ENCODE results near the gene SUN2.
A peak's percentile ranks its signal among the peaks of the same experiment; 100 is the strongest.

The SUN2 gene

DNA sequence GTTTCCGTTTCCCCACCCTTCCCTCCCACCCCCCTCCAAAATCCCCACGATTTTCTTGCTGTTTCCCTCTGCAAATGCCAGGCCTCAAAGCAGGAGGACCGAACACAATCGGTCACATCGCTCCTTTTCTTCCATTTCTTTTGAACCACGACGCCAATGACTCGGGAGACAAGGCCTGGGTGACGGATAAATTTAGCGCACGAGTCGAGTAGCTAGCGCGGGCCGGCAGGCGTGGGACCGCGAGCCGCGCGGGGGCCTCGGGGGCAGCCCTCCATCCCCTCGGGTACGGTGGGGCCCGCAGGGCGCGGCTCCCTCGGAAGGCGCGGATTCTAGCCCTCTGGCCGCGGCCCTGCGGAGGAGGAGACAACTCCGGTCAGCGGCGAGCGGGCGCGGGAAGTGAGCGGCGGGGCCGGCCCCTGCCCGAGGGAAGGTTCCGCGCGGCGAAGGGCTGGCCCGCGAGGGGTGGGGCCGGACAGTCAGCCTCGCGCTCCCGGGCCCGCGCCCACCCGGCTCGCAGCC lies 55.5 kb downstream of the SUN2 start:
- TF ChIP-seq, protein P1, sequence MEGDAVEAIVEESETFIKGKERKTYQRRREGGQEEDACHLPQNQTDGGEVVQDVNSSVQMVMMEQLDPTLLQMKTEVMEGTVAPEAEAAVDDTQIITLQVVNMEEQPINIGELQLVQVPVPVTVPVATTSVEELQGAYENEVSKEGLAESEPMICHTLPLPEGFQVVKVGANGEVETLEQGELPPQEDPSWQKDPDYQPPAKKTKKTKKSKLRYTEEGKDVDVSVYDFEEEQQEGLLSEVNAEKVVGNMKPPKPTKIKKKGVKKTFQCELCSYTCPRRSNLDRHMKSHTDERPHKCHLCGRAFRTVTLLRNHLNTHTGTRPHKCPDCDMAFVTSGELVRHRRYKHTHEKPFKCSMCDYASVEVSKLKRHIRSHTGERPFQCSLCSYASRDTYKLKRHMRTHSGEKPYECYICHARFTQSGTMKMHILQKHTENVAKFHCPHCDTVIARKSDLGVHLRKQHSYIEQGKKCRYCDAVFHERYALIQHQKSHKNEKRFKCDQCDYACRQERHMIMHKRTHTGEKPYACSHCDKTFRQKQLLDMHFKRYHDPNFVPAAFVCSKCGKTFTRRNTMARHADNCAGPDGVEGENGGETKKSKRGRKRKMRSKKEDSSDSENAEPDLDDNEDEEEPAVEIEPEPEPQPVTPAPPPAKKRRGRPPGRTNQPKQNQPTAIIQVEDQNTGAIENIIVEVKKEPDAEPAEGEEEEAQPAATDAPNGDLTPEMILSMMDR (IDR thresholded peaks at IDR 0.05; ENCODE audit: low read depth, low read length, missing control alignments) = no peak
- DNase-seq (ENCODE audit: extremely low read depth, low read depth) = no peak
- peak overlapping the region; percentile 82 for H3K4me3 ChIP-seq (replicated peaks; ENCODE audit: low read depth, low read length)

DNA sequence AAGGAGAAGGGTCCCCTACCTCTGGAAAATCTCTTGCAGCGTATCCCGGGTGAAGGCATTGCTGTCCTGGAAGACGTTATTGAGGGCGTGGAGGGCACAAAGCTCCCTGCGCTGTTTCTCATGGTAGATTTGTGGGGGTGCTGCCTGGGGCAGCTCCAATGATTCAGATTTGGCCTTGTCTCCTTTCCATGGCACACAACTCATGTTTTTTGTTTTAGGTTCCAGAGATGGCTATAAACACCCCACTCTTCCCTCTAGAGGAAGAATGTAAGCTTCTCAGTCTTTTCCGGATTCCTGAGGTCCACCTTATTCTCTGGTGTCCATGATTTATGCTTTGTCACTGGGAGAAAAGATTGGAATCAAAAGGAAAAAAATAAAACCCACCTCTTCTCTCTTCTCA lies 56.0 kb downstream of the SUN2 start:
- TF ChIP-seq, protein P1 (IDR thresholded peaks at IDR 0.05; ENCODE audit: low read depth, low read length, missing control alignments) = no peak
- DNase-seq (ENCODE audit: extremely low read depth, low read depth) = no peak
- H3K4me3 ChIP-seq (replicated peaks; ENCODE audit: low read depth, low read length) = peak overlapping the region; percentile 82

DNA sequence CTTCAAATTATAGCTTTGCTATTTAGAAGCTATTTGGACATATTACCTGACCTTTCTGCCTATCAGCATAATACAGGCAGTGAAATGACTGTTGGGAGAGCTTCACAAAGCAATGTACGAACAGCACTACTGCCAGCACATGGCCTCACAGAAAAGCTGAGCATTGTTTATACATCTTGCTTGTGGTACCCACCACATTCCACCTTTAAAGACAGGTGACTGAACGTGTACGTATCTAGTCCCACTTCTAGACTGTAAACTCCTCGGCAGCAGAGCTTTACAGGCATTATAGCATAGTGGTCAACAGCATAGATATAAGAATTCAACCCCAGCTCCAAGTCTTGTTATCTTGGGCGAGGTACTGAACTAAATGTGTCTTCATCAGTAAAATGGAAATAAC lies 56.7 kb downstream of the SUN2 start:
- DNase-seq (ENCODE audit: extremely low read depth, low read depth) = no peak
- TF ChIP-seq, protein P1 (IDR thresholded peaks at IDR 0.05; ENCODE audit: low read depth, low read length, missing control alignments) = no peak
- H3K4me3 ChIP-seq (replicated peaks; ENCODE audit: low read depth, low read length) = peak overlapping the region; percentile 82

DNA sequence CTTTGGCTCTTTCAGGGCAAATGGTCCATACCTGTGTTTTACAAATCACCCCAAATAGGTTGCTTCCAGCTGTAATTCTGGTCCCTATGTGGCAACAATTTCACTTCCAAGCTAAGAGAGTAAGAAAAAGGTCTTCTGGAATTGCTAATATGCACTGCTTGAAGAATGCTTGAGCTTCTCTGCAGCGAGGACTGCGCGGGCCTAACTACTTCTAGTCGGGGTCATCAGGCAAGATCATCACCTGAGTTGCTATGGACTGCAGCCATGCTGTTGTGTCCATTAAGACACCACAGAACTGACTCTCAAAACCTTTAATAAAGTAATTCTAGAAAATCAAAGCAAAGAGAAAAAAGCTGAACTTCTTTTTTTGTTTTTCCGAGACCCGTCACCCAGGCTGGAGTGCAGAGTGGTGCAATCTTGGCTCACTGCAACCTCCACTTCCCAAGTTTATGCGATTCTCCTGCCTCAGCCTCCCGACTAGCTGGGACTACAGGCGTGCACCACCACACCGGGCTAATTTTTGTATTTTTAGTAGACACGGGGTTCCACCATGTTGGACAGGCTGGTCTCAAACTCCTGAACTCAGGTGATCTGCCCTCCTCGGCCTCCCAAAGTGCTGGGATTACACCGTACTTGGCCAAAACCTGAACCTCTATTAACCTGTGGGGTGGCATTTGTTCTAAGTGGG lies 57.2 kb downstream of the SUN2 start:
- H3K4me3 ChIP-seq (replicated peaks; ENCODE audit: low read depth, low read length) = peak overlapping the region; percentile 82
- TF ChIP-seq, protein P1 (IDR thresholded peaks at IDR 0.05; ENCODE audit: low read depth, low read length, missing control alignments) = no peak
- DNase-seq (ENCODE audit: extremely low read depth, low read depth) = no peak

DNA sequence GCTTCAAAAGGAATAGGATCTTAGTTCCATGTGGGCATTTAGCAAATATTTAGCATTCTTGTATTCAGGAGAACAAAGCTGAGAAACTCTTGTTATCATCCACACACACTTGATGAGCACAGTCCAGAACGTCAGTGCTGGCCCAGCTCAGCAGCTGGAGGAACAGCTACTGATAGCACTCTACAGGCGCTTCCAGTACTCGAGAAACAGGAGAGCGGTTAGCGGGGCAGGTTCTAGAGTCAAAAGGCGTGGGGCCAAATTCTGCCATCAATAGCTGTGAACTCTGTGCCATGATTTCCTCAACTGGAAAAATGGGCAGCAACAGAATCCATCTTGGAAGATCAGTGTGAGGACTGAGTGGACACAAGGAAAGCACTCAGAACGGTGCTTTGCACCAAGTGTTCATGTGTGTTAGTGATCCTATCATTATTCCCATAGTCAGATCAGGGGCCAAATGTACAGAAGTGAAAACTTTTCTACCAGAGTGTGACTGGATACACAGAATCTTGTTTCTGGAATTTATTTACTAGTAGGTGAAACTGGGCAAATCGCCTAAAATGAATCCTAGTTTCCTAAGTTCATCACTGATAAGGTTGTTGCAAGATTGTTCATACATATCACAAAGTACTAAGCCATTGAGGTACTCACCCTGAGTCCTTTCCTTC lies 58.2 kb downstream of the SUN2 start:
- no peak for DNase-seq (ENCODE audit: extremely low read depth, low read depth)
- peak overlapping the region; percentile 82 for H3K4me3 ChIP-seq (replicated peaks; ENCODE audit: low read depth, low read length)
- TF ChIP-seq, protein P1 (IDR thresholded peaks at IDR 0.05; ENCODE audit: low read depth, low read length, missing control alignments) = no peak

DNA sequence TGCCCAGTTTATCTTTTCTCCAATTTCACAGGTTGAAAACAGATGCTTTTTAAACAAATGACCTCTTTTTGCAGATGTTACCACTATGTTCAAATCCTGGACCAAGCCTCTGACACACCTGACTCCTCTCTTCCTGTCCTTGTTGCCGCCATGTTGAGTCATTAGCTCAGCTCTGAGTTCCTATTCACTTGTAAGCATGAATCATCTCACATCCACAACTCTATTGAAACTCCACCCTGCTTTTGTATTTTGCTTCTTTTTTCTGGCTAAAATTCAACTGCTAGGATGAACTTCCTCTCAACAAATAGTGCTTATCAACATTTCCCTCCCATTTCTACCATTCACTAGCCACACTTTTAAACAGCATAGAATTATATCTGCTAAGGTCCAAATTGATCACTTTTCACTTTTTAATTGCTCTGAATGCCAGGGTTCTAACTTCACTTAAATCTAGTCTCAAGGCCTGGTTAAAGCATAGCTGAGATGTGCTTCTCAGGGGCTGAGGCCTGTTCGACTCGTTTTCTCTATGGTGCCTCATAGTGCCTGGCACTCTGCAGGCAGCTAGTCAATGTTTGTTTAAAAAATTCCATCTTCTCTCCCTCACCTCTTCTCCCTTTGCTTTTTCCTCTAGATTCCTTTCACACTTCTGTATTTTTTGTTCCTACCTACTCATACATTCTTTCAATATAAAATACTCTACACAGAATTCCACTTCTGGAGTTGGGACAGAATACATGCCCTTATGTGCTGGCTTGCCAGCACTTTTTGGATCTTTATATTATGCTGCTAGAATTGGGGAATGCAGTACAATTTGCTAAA lies 59.0 kb downstream of the SUN2 start:
- peak; percentile 67 for DNase-seq (ENCODE audit: extremely low read depth, low read depth)
- TF ChIP-seq, protein P1 (IDR thresholded peaks at IDR 0.05; ENCODE audit: low read depth, low read length, missing control alignments) = no peak
- H3K4me3 ChIP-seq (replicated peaks; ENCODE audit: low read depth, low read length) = peak overlapping the region; percentile 82

Measured in HFF-Myc (cell line).